Mucosa of stomach (tissue), 1 donor: Measurements from ENCODE around the gene ATP1A4.

Source experiments
- H3K27me3 ChIP-seq: one replicate; pipeline ENCODE4 v1.7.0; 2013; ENCODE audit warnings: mild to moderate bottlenecking, low read length; ENCODE audit not compliant: control insufficient read depth, insufficient read depth
- H3K36me3 ChIP-seq: one replicate; pipeline ENCODE4 v1.7.0; 2013; ENCODE audit warnings: low read length; ENCODE audit not compliant: control insufficient read depth, insufficient read depth
- H3K4me1 ChIP-seq: one replicate; pipeline ENCODE4 v1.7.0; 2013; ENCODE audit warnings: mild to moderate bottlenecking, low read length; ENCODE audit not compliant: control insufficient read depth, insufficient read depth
- H3K4me3 ChIP-seq: one replicate; pipeline ENCODE4 v1.7.0; 2013; ENCODE audit warnings: low read length
- H3K9ac ChIP-seq: one replicate; pipeline ENCODE4 v1.7.0; 2013; ENCODE audit warnings: mild to moderate bottlenecking, low read length, moderate library complexity
- H3K9me3 ChIP-seq: one replicate; pipeline ENCODE4 v1.7.0; 2013; ENCODE audit warnings: mild to moderate bottlenecking, low read length, moderate library complexity; ENCODE audit not compliant: control insufficient read depth
- donor health status: Pancreatic carcinoma.

The ATP1A4 gene

DNA sequence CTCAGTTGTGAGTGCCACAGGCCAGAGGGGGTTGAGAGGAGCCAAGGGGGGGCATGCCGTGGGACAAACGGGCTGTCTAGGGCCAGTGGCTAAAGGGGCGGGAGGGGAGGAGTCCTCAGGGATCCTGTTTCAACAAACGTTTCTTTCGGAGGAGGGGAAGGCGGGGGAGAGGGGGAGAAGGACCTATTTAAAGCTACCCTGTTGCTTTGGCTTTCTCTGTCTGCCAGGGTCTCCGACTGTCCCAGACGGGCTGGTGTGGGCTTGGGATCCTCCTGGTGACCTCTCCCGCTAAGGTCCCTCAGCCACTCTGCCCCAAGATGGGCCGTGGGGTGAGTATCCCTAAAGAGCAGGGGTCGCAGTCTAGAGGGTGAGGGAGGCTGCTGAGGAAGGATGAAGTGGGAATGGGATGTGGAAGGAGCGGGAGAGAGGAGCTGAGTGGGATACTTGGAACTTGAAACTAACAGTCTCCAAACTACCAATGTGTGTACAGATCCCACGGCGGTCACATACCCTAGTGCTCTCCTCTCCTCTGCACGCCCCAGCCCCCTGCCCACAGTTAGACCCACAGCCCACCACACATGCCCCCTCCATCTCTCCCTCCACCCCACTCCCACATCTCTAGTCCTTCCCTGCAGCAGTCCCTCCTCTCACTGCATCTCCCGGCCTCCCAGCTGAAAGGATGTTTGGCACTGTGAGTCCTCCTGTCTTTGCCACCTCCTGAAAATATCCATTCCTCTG is 35.7 kb upstream of the ATP1A4 start, which contains the start of gene ATP1A2:
ATP1A2 (plus strand) TSS at position 215 of the 738 bp plus-strand sequence; CDS start at position 318, 103 bp downstream.
- Histone ChIP-seq H3K36me3 (no peaks in the 10 kb centered on the region), H3K9ac (no peak within 1 kb of the TSS), H3K4me3 (no peak within 1 kb of the TSS), H3K27me3 (peaks cover 27% of the 10 kb centered on the region), H3K4me1 (no peaks in the 10 kb centered on the region), H3K9me3 (no peaks in the 10 kb centered on the region)

DNA sequence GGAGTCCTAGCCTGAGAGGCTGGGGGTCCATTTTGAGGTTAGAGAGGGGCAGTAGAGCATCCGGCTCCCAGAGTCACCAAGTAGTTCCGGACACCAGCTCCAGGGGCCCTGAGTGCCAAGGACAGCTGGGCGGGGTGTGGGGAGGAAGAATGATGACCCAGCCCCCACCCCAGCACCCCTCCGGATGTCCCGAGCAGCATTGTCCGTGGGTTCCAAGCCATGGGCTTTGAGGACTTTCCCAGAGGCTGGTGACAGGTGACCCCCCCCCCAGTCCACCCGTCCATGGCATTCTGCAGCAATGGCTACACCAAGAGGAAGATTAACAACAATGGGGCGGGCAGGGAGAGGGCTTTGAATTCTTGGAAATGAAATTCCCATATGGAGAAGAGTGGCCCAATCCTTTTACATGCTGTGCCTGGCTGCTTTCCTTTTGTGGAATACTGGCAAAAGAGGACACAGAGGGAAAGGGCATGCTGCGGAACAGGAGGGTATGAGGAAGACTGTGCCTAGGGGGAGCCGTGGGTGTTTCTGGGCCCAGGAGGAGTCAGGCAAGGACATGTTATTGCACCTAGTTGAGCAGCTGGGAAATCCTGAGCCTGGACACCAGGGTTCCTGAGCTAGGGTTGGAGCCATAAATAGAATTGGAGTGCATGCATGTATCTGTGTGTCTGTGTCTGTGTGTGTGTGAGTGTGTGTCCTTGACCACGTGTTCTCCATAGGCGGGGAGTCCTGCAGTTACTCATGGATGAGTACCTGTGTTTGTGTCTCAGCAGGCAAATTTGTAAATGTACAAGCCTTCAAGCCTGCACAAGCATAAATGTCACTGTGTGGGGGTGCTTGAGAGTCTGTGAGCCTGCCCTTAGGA is 34.9 kb upstream of the ATP1A4 start:
- H3K4me3 ChIP-seq: no peak overlapping the region
- H3K9ac ChIP-seq: no peak overlapping the region
- no peaks in the 10 kb centered on the region for H3K36me3 ChIP-seq
- H3K9me3 ChIP-seq: no peaks in the 10 kb centered on the region
- peaks cover 27% of the 10 kb centered on the region for H3K27me3 ChIP-seq
- H3K4me1 ChIP-seq: no peaks in the 10 kb centered on the region

DNA sequence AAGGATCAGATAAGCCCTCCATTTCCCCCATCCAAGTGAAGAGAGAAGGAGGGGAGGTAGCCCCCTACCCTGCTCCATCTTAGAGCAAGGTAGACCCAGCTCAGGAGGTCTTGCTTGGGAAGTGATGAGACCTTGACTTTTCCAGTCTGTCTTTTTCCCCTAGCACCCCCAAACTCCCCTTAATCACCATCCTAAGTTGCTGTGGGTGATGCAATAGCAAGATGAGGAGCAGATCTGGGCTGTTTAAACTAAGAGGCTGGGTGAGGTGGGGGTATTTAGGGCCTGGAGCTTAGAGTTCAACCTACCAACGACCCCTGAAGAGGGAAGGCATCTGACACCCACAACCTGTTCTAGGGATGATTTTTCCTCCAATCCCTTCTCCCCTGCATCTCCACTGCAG is 34.1 kb upstream of the ATP1A4 start:
- peaks cover 27% of the 10 kb centered on the region for H3K27me3 ChIP-seq
- H3K4me1 ChIP-seq: no peaks in the 10 kb centered on the region
- no peaks in the 10 kb centered on the region for H3K9me3 ChIP-seq
- H3K36me3 ChIP-seq: no peaks in the 10 kb centered on the region
- no peak overlapping the region for H3K9ac ChIP-seq
- H3K4me3 ChIP-seq: no peak overlapping the region

- no peaks in the 10 kb centered on the region for H3K9me3 ChIP-seq
- peaks cover 27% of the 10 kb centered on the region for H3K27me3 ChIP-seq
- H3K36me3 ChIP-seq: no peaks in the 10 kb centered on the region
- no peak overlapping the region for H3K4me3 ChIP-seq
- H3K4me1 ChIP-seq: no peaks in the 10 kb centered on the region
- H3K9ac ChIP-seq: no peak overlapping the region
Observed at GRCh38 chr1:160117709-160118183, 33.7 kb upstream of the ATP1A4 start.

GRCh38 chr1:160118928-160119327 is 32.5 kb upstream of the ATP1A4 start:
- H3K9me3 ChIP-seq: no peaks in the 10 kb centered on the region
- H3K36me3 ChIP-seq: no peaks in the 10 kb centered on the region
- H3K9ac ChIP-seq: no peak overlapping the region
- H3K4me1 ChIP-seq: no peaks in the 10 kb centered on the region
- H3K4me3 ChIP-seq: no peak overlapping the region
- peaks cover 27% of the 10 kb centered on the region for H3K27me3 ChIP-seq

GRCh38 chr1:160120797-160121196 is 30.6 kb upstream of the ATP1A4 start:
- Histone ChIP-seq H3K36me3 (no peaks in the 10 kb centered on the region), H3K4me1 (no peaks in the 10 kb centered on the region), H3K9me3 (no peaks in the 10 kb centered on the region), H3K9ac (no peak overlapping the region), H3K4me3 (no peak overlapping the region), H3K27me3 (peaks cover 11% of the 10 kb centered on the region)

GRCh38 chr1:160121388-160121787 is 30.0 kb upstream of the ATP1A4 start:
- H3K9ac ChIP-seq: no peak overlapping the region
- no peaks in the 10 kb centered on the region for H3K9me3 ChIP-seq
- no peaks in the 10 kb centered on the region for H3K36me3 ChIP-seq
- H3K4me3 ChIP-seq: no peak overlapping the region
- H3K4me1 ChIP-seq: no peaks in the 10 kb centered on the region
- peaks cover 7% of the 10 kb centered on the region for H3K27me3 ChIP-seq

- Histone ChIP-seq H3K4me3 (no peak overlapping the region), H3K27me3 (peaks cover 3% of the 10 kb centered on the region), H3K36me3 (no peaks in the 10 kb centered on the region), H3K9ac (no peak overlapping the region), H3K4me1 (no peaks in the 10 kb centered on the region), H3K9me3 (no peaks in the 10 kb centered on the region)
Observed at GRCh38 chr1:160122978-160123495, 28.4 kb upstream of the ATP1A4 start.

DNA sequence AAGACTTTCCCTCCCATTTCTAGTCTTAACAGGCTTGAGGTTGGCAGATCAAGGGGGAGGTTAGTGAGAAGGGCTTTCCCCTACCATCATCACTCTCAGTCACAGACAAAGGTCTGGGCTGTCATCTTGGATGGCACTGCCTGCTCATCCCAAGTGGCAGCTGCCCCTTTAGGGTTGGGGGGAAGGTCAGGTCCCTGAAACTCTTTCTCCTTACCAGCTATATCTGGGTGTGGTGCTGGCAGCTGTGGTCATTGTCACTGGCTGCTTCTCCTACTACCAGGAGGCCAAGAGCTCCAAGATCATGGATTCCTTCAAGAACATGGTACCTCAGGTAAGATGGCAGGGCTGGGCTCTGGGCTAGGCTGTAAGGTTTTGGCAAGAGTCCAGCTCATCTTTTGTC is 27.7 kb upstream of the ATP1A4 start:
- Histone ChIP-seq H3K9me3 (no peaks in the 10 kb centered on the region), H3K36me3 (no peaks in the 10 kb centered on the region), H3K9ac (no peak overlapping the region), H3K4me1 (no peaks in the 10 kb centered on the region), H3K27me3 (peaks cover 3% of the 10 kb centered on the region), H3K4me3 (no peak overlapping the region)

GRCh38 chr1:160124705-160125478 is 26.5 kb upstream of the ATP1A4 start:
- no peak overlapping the region for H3K4me3 ChIP-seq
- H3K9me3 ChIP-seq: no peaks in the 10 kb centered on the region
- H3K27me3 ChIP-seq: peaks cover 2% of the 10 kb centered on the region
- H3K9ac ChIP-seq: no peak overlapping the region
- no peaks in the 10 kb centered on the region for H3K36me3 ChIP-seq
- no peaks in the 10 kb centered on the region for H3K4me1 ChIP-seq

DNA sequence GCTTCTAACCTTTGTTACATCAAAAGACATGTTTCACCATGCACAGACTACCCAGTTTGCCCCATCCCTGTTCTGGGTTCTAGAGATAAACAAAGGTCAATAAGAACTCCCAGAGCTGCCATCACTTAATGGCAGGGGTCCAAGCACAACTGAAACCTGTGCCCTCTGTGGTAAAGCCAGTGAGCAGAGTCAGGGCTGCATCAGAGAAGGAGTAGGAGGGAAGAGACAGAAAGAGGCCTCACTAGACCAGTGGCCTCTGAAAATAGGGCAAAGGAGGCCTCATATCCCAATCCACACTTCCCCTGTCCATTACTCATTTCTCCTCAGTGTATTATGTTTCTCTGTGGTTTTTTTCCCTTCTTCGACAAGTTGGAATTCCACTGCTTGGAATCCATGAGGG is 25.7 kb upstream of the ATP1A4 start:
- Histone ChIP-seq H3K9me3 (no peaks in the 10 kb centered on the region), H3K9ac (no peak overlapping the region), H3K27me3 (peaks cover 8% of the 10 kb centered on the region), H3K4me1 (no peaks in the 10 kb centered on the region), H3K4me3 (no peak overlapping the region), H3K36me3 (no peaks in the 10 kb centered on the region)
